ENCODE results near the gene CHMP4B.

Gene CHMP4B

GRCh38 chr20:33865761-33866370, 54.7 kb downstream of the CHMP4B start:
- no peak overlapping the region for H3K27ac ChIP-seq
- TF ChIP-seq ZFX (IDR thresholded peaks at IDR 0.05) (no peak), CTCF (conservative IDR thresholded peaks at IDR 0.05) (no peak)

GRCh38 chr20:33866398-33867100, 55.4 kb downstream of the CHMP4B start:
- TF ChIP-seq CTCF (conservative IDR thresholded peaks at IDR 0.05), result no peak
- TF ChIP-seq ZFX (IDR thresholded peaks at IDR 0.05), result no peak
- H3K27ac ChIP-seq, result no peak overlapping the region

GRCh38 chr20:33868042-33868441, 56.9 kb downstream of the CHMP4B start:
- TF ChIP-seq CTCF (conservative IDR thresholded peaks at IDR 0.05) (no peak), ZFX (IDR thresholded peaks at IDR 0.05) (no peak)

GRCh38 chr20:33868595-33868994, 57.4 kb downstream of the CHMP4B start:
- TF ChIP-seq CTCF (conservative IDR thresholded peaks at IDR 0.05), result no peak
- H3K27ac ChIP-seq, result no peak overlapping the region

More at GRCh38 chr20:33868042-33868441, 56.9 kb downstream of the CHMP4B start:
- no peak overlapping the region for H3K27ac ChIP-seq

GRCh38 chr20:33869283-33869682, 58.1 kb downstream of the CHMP4B start:
- H3K27ac ChIP-seq, result no peak overlapping the region
- TF ChIP-seq CTCF (conservative IDR thresholded peaks at IDR 0.05) (no peak), ZFX (IDR thresholded peaks at IDR 0.05) (no peak)

- TF ChIP-seq CTCF (conservative IDR thresholded peaks at IDR 0.05) (no peak), ZFX (IDR thresholded peaks at IDR 0.05) (no peak)
- H3K27ac ChIP-seq, result peak overlapping the region; percentile 59
These were observed 60.2 kb downstream of the CHMP4B start for GRCh38 chr20:33871362-33871761.

- no peak for TF ChIP-seq CTCF (conservative IDR thresholded peaks at IDR 0.05)
- no peak for TF ChIP-seq ZFX (IDR thresholded peaks at IDR 0.05)
- no peak overlapping the region for H3K27ac ChIP-seq
These were observed 63.0 kb downstream of the CHMP4B start for GRCh38 chr20:33874129-33874528.
